NCI-H2227 treated with DMSO at 0.1 percent for 48 hours (cell line): ENCODE measurements around the gene ZSCAN10.

Source experiments
- DNase-seq: peaks from one replicate; lab custom pipeline; 2025; lab: John Stamatoyannopoulos, UW

Gene ZSCAN10

GRCh38 chr16:3046641-3047386 is 52.3 kb downstream of the ZSCAN10 start:
- DNase-seq: no peak

- DNase-seq: no peak
Measured at GRCh38 chr16:3045758-3046640, 53.1 kb downstream of the ZSCAN10 start, which contains the start of gene MMP25. Gene MMP25, plus strand, starts transcription at chr16:3046561. Its CDS starts 357 bp downstream, at chr16:3046918.

GRCh38 chr16:3044708-3045107 is 54.4 kb downstream of the ZSCAN10 start:
- no peak for DNase-seq

- no peak for DNase-seq
Measured at GRCh38 chr16:3042376-3042775, 56.7 kb downstream of the ZSCAN10 start.

GRCh38 chr16:3038896-3039295 is 60.2 kb downstream of the ZSCAN10 start:
- no peak for DNase-seq
